Measurements from ENCODE around the gene FAM174C. TPM values are rescaled to one million over a fixed set of nuclear protein-coding genes. Genes with fewer than 3 reads are reported as not detected.
A peak's percentile ranks its signal among the peaks of the same experiment; 100 is the strongest.

Gene FAM174C
- total RNA-seq, 4 donors from 2014 or later, result 14.2 to 42.2 (median 21.8) TPM

- Histone ChIP-seq H3K9me3 (no peaks in the 10 kb centered on the region), H3K27ac (peak overlapping the region in 3 of 4 donors; percentile 99 to 100 (median 99)), H3K4me3 (peak overlapping the region in 1 of 2 donors; percentile 62), H3K27me3 (no peaks in the 10 kb centered on the region), H3K4me1 (peaks cover 0 to 85% (median 63%) of the 10 kb centered on the region in 3 donors), H3K36me3 (peaks cover 0 to 19% of the 10 kb centered on the region in 2 donors)
- TF ChIP-seq EP300 (IDR thresholded peaks at IDR 0.05) (no peak), POLR2AphosphoS5 (IDR thresholded peaks at IDR 0.05) (no peak), POLR2A (IDR thresholded peaks at IDR 0.05) (no peak), CTCF (IDR thresholded peaks at IDR 0.05) (no peak)
- WGBS, 2 donors (ENCODE audit: low coverage in 1 of 2), result 0 to 26% methylated on average over 7 to 10 of the region's 35 CpGs
- no peak for ATAC-seq
Observed at GRCh38 chr19:1267477-1268225, 7.7 kb upstream of the FAM174C start.

- H3K27me3 ChIP-seq, result no peaks in the 10 kb centered on the region
- H3K27ac ChIP-seq, result peak overlapping the region; percentile 39 to 100 (median 99)
- H3K4me3 ChIP-seq, result peak overlapping the region in 1 of 2 donors; percentile 96
- 27 to 54% methylated on average over 4 to 13 of the region's 40 CpGs for WGBS, 2 donors (ENCODE audit: low coverage in 1 of 2)
- no peak for ATAC-seq
- peaks cover 0 to 27% of the 10 kb centered on the region in 2 donors for H3K36me3 ChIP-seq
- peaks cover 0 to 85% (median 69%) of the 10 kb centered on the region in 3 donors for H3K4me1 ChIP-seq
- H3K9me3 ChIP-seq, result no peaks in the 10 kb centered on the region
- TF ChIP-seq POLR2AphosphoS5 (IDR thresholded peaks at IDR 0.05) (no peak), POLR2A (IDR thresholded peaks at IDR 0.05) (no peak), EP300 (IDR thresholded peaks at IDR 0.05) (no peak), CTCF (IDR thresholded peaks at IDR 0.05) (no peak)
Observed at GRCh38 chr19:1268226-1269064, 6.9 kb upstream of the FAM174C start.

GRCh38 chr19:1269065-1269477 is 6.3 kb upstream of the FAM174C start, which contains the start of gene CIRBP:
Gene CIRBP (plus strand): TSS chr19:1269332. CDS start chr19:1270934, 1,602 bp downstream.
- peak within 1 kb of the TSS; percentile 55 to 96 for H3K4me3 ChIP-seq
- H3K9me3 ChIP-seq, result no peaks in the 10 kb centered on the region
- peak within 1 kb of the TSS; percentile 77 to 100 (median 99) for H3K27ac ChIP-seq
- WGBS, 2 donors (ENCODE audit: low coverage in 1 of 2), result no CpG with 5 or more reads among the region's 50 CpGs
- peaks cover 0 to 89% (median 75%) of the 10 kb centered on the region in 3 donors for H3K4me1 ChIP-seq
- peak; percentile 88 for ATAC-seq
- TF ChIP-seq EP300 (IDR thresholded peaks at IDR 0.05), result no peak
- TF ChIP-seq POLR2A (IDR thresholded peaks at IDR 0.05), result peak; percentile 100
- TF ChIP-seq CTCF (IDR thresholded peaks at IDR 0.05), result peak in 2 of 4 experiments; percentile 14 to 22
- peak; percentile 100 for TF ChIP-seq POLR2AphosphoS5 (IDR thresholded peaks at IDR 0.05)
- H3K27me3 ChIP-seq, result no peaks in the 10 kb centered on the region
- peaks cover 0 to 33% of the 10 kb centered on the region in 2 donors for H3K36me3 ChIP-seq

- no peak for TF ChIP-seq CTCF (IDR thresholded peaks at IDR 0.05)
- TF ChIP-seq EP300 (IDR thresholded peaks at IDR 0.05), result no peak
- TF ChIP-seq POLR2A (IDR thresholded peaks at IDR 0.05), result peak in 1 of 2 donors; percentile 49
- peak; percentile 88 for TF ChIP-seq POLR2AphosphoS5 (IDR thresholded peaks at IDR 0.05)
- Histone ChIP-seq H3K36me3 (peaks cover 0 to 39% of the 10 kb centered on the region in 2 donors), H3K4me3 (peak overlapping the region; percentile 55 to 96), H3K27me3 (no peaks in the 10 kb centered on the region), H3K9me3 (no peaks in the 10 kb centered on the region), H3K27ac (peak overlapping the region; percentile 77 to 100 (median 99)), H3K4me1 (peaks cover 1 to 94% (median 81%) of the 10 kb centered on the region in 3 donors)
- peak; percentile 62 for ATAC-seq
- 0% methylated on average over 12 of the region's 64 CpGs; no CpG with 5 or more reads in 1 of the 2 donors for WGBS, 2 donors (ENCODE audit: low coverage in 1 of 2)
Observed at GRCh38 chr19:1269478-1270212, 5.7 kb upstream of the FAM174C start.
